ENCODE results near the gene UNC93B1. TPM values are rescaled to one million over a fixed set of nuclear protein-coding genes. Genes with fewer than 3 reads are reported as not detected.
A peak's percentile ranks its signal among the peaks of the same experiment; 100 is the strongest.

UNC93B1 gene
- polyA plus RNA-seq, 2 of the 4 experiments (the other 2 are of a cell fraction) = 49.4 to 51.2 TPM

DNA sequence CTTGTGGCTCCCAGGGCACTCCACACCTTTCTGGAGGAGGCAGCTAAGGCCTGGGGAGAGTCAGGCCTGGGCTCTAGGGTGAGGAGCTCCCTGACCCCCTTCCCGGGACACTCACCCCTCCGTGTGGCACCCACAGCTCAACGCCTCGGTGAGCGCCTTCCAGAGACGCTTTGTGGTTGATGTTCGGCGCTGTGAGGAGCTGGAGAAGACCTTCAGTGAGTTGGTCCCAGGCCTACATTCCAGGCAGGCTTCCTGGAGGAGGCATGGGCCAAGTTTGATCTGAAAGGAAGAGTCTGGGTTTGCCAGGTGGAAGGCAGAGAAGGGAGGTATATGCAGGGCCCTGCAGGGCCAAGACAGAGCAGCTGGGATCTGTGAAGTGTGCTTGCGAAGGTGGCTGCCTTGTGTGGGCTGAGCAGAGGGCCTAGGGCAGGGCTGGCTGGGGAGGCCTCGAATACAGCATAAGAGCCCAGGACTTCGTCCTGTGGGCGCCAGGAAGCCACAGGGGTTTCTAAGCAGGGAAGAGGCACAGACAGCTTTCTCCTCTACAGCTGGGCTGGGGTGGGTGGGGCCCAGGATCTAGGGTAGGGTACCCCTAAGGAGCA, 37.8 kb upstream of the UNC93B1 start:
- no peak for DNase-seq (ENCODE audit: low read depth in 1 of 2, low spot score in 1 of 2)
- H3K4me1 ChIP-seq = peaks cover 49% of the 10 kb centered on the region
- H3K4me2 ChIP-seq = peak overlapping the region; percentile 94
- TF ChIP-seq SREBF2 (IDR thresholded peaks at IDR 0.05) (no peak), MAX (IDR thresholded peaks at IDR 0.05) (0 out of 2 replicates have a peak, but pooled peaks have one; percentile 13), CHD2 (IDR thresholded peaks at IDR 0.05; ENCODE audit: low read length, partially characterized antibody) (no peak), ZFP36 (IDR thresholded peaks at IDR 0.05; ENCODE audit: borderline replicate concordance, partially characterized antibody) (peak; percentile 97), BHLHE40 (IDR thresholded peaks at IDR 0.05; ENCODE audit: low read depth, low read length) (no peak)
- ChIA-PET CTCF (interaction anchor here (0.7 to 7.3 kb wide), 10 partner anchors 11 to 255 kb away, joined by 3 to 60 read pairs (median 5); partner anchors contain the start of gene ALDH3B1), POLR2A (interaction anchor here (1.5 to 2.5 kb wide), 2 partner anchors 29 to 31 kb away, joined by 4 to 9 read pairs; partner anchors contain the start of gene ALDH3B1)
- H3K4me3 ChIP-seq = no peak overlapping the region
- FAIRE-seq = no peak
- no peak for ATAC-seq
- no peaks in the 10 kb centered on the region for H3K9me3 ChIP-seq
- WGBS (ENCODE audit: missing lambda C conversion rate) = 85% methylated on average over 12 of the region's 12 CpGs
- peak overlapping the region in 1 of 2 experiments; percentile 96; a peak in 3 of 6 replicates for H3K27ac ChIP-seq

DNA sequence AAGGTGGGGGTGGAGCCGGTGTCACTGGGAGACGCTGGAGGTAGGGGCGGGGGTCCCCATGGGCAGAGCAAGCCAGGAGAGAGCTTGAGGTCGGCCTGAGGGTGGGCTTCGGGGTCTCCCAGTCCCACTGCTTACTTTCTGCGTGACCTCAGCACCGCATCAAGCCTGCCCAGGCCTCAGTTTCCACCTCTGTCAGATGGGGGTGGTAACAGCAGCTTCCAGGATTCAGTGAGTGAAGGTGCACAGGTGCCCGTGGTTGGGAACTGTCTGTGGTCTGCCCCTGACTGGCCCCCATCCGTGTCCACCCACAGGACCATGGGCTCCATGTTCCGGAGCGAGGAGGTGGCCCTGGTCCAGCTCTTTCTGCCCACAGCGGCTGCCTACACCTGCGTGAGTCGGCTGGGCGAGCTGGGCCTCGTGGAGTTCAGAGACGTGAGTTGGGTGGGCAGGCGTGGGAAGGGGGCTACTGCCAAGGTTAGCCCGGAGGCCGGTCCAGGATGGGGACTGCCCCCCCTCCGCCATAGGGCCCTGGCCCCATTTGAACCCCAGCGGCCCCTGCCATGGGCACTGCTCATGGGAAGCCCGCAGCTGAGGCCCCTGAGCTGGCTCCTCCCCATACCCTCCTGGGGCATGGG, 37.2 kb upstream of the UNC93B1 start:
- Histone ChIP-seq H3K27ac (peak overlapping the region; percentile 95 to 96), H3K4me1 (peaks cover 49% of the 10 kb centered on the region), H3K9me3 (no peaks in the 10 kb centered on the region), H3K4me2 (peak overlapping the region; percentile 94), H3K4me3 (peak overlapping the region; percentile 60)
- ATAC-seq (no peak), FAIRE-seq (no peak), DNase-seq (ENCODE audit: low read depth in 1 of 2, low spot score in 1 of 2) (no peak)
- CTCF ChIA-PET = interaction anchor here (0.9 to 7.3 kb wide), 6 partner anchors 12 to 256 kb away, joined by 4 to 60 read pairs (median 6); partner anchors contain the start of gene ALDH3B1
- TF ChIP-seq PHF8 (IDR thresholded peaks at IDR 0.05; ENCODE audit: borderline replicate concordance, low read depth) (no peak), HEYL (CRISPR knock-in tag; IDR thresholded peaks at IDR 0.05) (no peak), MAZ (IDR thresholded peaks at IDR 0.05; ENCODE audit: borderline replicate concordance, low read depth, low read length) (no peak), RFX5 (IDR thresholded peaks at IDR 0.05) (no peak), FOSB (CRISPR knock-in tag; IDR thresholded peaks at IDR 0.05) (no peak), BHLHE40 (IDR thresholded peaks at IDR 0.05; ENCODE audit: low read depth, low read length) (no peak), SMC3 (IDR thresholded peaks at IDR 0.05) (no peak), RNF2 (IDR thresholded peaks at IDR 0.05; ENCODE audit: borderline replicate concordance, low read depth) (no peak)
- TF ChIP-seq, protein P1, sequence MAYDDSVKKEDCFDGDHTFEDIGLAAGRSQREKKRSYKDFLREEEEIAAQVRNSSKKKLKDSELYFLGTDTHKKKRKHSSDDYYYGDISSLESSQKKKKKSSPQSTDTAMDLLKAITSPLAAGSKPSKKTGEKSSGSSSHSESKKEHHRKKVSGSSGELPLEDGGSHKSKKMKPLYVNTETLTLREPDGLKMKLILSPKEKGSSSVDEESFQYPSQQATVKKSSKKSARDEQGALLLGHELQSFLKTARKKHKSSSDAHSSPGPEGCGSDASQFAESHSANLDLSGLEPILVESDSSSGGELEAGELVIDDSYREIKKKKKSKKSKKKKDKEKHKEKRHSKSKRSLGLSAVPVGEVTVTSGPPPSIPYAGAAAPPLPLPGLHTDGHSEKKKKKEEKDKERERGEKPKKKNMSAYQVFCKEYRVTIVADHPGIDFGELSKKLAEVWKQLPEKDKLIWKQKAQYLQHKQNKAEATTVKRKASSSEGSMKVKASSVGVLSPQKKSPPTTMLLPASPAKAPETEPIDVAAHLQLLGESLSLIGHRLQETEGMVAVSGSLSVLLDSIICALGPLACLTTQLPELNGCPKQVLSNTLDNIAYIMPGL (CRISPR knock-in tag; IDR thresholded peaks at IDR 0.05; ENCODE audit: borderline replicate concordance) = no peak
- POLR2A ChIA-PET = interaction anchor here (1.8 to 2.5 kb wide), 2 partner anchors 27 to 31 kb away, joined by 5 to 9 read pairs; partner anchors contain the start of gene ALDH3B1
- 76% methylated on average over 13 of the region's 23 CpGs for WGBS (ENCODE audit: missing lambda C conversion rate)

GRCh38 chr11:68040101-68040956, 36.4 kb upstream of the UNC93B1 start:
- H3K4me3 ChIP-seq = peak overlapping the region; percentile 60
- ATAC-seq = peak; percentile 9 to 55; a peak in 4 of 6 replicates
- 8% methylated on average over 11 of the region's 22 CpGs for WGBS (ENCODE audit: missing lambda C conversion rate)
- ChIA-PET CTCF (interaction anchor here (0.9 to 7.3 kb wide), 6 partner anchors 12 to 257 kb away, joined by 4 to 60 read pairs (median 6); partner anchors contain the start of gene ALDH3B1), POLR2A (interaction anchor here (1.8 to 2.5 kb wide), 2 partner anchors 26 to 30 kb away, joined by 5 to 9 read pairs; partner anchors contain the start of gene ALDH3B1)
- H3K4me1 ChIP-seq = peaks cover 49% of the 10 kb centered on the region
- H3K9me3 ChIP-seq = no peaks in the 10 kb centered on the region
- TF ChIP-seq HOXB13 (CRISPR knock-in tag; IDR thresholded peaks at IDR 0.05; ENCODE audit: low read depth) = no peak
- peak in 1 of 2 experiments; percentile 49; a peak in 1 of 5 replicates for TF ChIP-seq JUN (IDR thresholded peaks at IDR 0.05)
- peak; percentile 53 for TF ChIP-seq ZFP36 (IDR thresholded peaks at IDR 0.05; ENCODE audit: borderline replicate concordance, partially characterized antibody)
- TF ChIP-seq MAX (IDR thresholded peaks at IDR 0.05) = peak; percentile 33
- TF ChIP-seq EP300 (IDR thresholded peaks at IDR 0.05) = no peak
- peak; percentile 45; the same call in 1 of the 2 replicates for TF ChIP-seq REST (IDR thresholded peaks at IDR 0.05)
- peak overlapping the region; percentile 94 for H3K4me2 ChIP-seq
- peak; percentile 51 to 64 for DNase-seq (ENCODE audit: low read depth in 1 of 2, low spot score in 1 of 2)
- FAIRE-seq = no peak
- H3K27ac ChIP-seq = peak overlapping the region; percentile 95 to 96

Data from A549 (cell line).